GM18507 (cell line): Measurements from ENCODE around the gene TMEM117.

Experiments used
- DNase-seq: peaks from one replicate; pipeline ENCODE4 v3.0.0; 2011; ENCODE audit warnings: low read depth; ENCODE audit not compliant: insufficient read length; ENCODE audit errors: extremely low spot score
- FAIRE-seq: peaks from 2 replicates; lab custom pipeline; 2011; peaks lifted over from hg19 to GRCh38; lab: Jason Lieb, UNC

TMEM117 gene

DNA sequence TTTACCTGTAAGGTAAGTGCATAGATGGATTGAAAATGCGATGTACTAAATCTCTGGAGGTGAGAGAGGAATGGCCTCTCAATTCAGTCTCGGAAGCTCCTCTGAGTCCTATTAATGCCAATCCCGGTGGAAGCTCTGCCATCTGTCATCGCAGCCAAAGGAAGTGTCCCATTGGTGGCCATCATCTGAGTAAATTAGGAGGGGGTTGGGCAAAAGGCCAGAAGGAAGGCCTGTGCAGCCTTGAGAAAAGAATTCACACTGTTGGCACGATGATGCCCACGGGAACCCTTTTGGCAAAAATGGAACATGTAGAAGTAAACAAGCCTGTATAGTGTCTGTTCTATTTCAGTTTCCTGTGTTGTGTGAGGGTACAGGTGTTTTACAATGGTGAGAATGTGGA lies 545.5 kb downstream of the TMEM117 start:
- FAIRE-seq: no peak
- no peak for DNase-seq

- FAIRE-seq (no peak), DNase-seq (no peak)
These were observed 548.3 kb downstream of the TMEM117 start for GRCh38 chr12:44384136-44384535.

DNA sequence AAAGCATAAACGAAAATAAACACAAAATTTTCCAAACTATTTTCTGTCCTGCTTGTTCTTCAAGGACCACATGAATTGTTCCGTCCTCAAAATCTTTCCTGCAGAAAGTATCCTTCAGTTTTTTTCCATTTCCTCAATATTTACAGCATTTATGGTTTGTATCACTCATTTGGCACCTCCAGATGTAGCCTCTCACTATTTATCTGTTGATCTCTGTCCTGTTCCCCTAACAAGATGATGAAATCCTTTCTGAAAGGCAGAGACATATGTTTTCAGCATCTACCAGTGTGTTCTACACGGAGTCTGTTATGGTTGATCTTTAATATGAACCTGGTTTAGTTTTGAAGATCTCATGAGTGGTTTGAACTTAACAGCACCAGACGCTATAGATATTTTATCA lies 550.1 kb downstream of the TMEM117 start:
- DNase-seq: no peak
- no peak for FAIRE-seq

GRCh38 chr12:44387581-44387980 lies 551.7 kb downstream of the TMEM117 start:
- DNase-seq: no peak
- FAIRE-seq: no peak

DNA sequence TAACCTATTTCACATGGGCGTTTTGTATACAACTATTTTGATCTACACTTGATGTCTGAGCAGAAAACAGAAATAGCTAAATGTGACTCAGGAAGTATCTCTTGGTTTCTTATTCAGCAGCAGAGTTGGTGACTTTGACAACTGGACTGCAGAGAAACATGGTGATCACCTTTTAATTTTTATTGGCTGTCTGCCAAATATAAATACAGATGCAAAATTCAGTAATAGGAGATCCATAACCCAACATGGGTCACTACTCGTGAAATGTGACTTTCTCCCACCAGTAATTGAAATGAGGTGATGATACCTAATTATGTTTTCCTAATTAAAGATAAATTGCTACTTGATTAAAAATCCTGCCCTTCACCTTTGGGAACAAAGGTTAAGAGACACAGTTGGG lies 553.2 kb downstream of the TMEM117 start:
- DNase-seq (no peak), FAIRE-seq (no peak)

- FAIRE-seq: no peak
- DNase-seq: no peak
These were observed 554.0 kb downstream of the TMEM117 start for GRCh38 chr12:44389896-44390295.

DNA sequence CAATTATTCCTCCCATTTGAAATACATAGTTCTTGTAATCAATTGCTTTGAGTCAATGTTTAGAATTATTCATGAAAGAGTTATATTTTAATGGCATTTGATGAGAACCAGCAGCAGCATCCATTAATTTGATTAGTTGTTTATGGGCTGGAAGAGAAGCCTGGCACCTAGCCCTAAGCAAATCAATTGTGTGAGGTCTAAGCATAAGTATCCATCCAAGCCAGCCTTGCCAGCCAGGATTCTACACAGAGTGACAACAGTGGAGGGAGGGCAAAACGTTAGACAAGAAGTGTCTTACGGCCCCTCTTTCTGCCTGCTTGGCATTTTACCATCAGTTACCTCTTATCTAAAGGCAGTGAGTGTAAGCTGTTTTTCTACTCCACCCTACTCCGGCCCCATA lies 561.8 kb downstream of the TMEM117 start:
- DNase-seq (no peak), FAIRE-seq (no peak)

- DNase-seq (no peak), FAIRE-seq (no peak)
These were observed 567.3 kb downstream of the TMEM117 start for GRCh38 chr12:44403185-44403584.

DNA sequence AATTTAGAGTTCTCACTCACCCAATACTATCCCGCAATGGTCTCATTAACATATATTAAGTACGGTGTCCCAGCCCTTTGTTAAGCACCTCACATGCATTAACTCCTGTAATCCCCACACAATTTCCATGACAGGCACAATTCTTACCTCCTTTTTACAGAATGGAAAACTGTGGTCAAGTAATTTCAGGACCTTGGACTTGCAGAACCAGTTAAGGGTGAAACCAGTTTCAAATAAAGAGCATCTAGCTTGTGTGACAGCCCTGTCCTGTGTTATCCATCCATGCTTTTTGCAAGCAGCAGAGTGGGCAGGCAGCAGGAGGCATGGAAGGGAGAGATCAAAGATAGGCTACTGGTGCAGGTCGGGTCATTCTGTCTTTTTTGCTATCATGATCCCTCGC lies 569.4 kb downstream of the TMEM117 start:
- no peak for DNase-seq
- FAIRE-seq: no peak

DNA sequence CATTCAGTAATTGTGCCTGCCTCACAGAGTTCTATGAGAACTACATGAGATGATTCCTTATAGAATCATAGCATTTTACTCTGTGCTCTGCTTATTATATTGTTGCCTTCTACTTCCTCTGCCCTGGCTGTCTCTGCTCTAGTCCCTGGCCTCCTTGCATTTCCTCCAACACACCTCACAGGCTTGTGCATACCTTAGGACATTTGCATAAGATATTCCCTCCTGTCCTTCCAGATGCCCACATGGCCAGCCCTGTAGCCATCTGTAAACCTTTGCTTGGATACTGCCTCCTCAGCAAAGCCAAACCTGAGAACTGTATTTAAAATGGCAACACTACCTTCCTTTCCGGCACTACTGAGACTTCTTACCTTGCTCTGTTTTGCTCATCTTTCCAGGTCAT lies 586.7 kb downstream of the TMEM117 start:
- DNase-seq: no peak
- FAIRE-seq: no peak

- DNase-seq (no peak), FAIRE-seq (no peak)
These were observed 592.9 kb downstream of the TMEM117 start for GRCh38 chr12:44428825-44429224.

- DNase-seq (no peak), FAIRE-seq (peak; percentile 78)
These were observed 595.9 kb downstream of the TMEM117 start for GRCh38 chr12:44431647-44432343.

GRCh38 chr12:44433659-44434058 lies 597.8 kb downstream of the TMEM117 start:
- DNase-seq (no peak), FAIRE-seq (no peak)

DNA sequence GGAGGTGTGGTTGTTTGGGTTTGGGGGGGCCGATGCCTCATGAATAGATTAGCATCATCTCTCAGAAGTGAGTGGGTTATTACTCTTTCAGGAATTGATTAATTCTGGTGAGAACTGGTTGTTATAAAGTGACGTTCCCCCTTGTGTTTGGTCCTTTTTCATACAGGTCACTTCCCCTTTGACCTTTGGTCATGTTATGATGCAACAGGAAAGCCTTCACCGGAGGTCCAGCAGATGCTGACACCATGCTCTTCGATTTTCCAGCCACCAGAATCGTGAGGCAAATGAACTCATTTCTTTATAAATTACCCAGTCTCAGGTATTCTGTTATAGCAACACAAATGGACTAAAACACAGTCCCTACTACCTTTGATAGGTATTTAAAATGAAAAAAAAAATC lies 600.9 kb downstream of the TMEM117 start:
- FAIRE-seq (no peak), DNase-seq (no peak)
